ENCODE results near the gene FILIP1L.

The FILIP1L gene

GRCh38 chr3:99918715-99919114, 195.6 kb downstream of the FILIP1L start:
- DNase-seq = no peak

GRCh38 chr3:99915906-99916432, 198.3 kb downstream of the FILIP1L start:
- DNase-seq = no peak

GRCh38 chr3:99911433-99911832, 202.9 kb downstream of the FILIP1L start:
- DNase-seq = no peak

- DNase-seq = no peak
Measured at GRCh38 chr3:99910752-99911290, 203.5 kb downstream of the FILIP1L start.

- no peak for DNase-seq
Measured at GRCh38 chr3:99909714-99910495, 204.4 kb downstream of the FILIP1L start.

GRCh38 chr3:99907959-99908544, 206.2 kb downstream of the FILIP1L start:
- DNase-seq = no peak

GRCh38 chr3:99903869-99904268, 210.4 kb downstream of the FILIP1L start:
- no peak for DNase-seq

DNA sequence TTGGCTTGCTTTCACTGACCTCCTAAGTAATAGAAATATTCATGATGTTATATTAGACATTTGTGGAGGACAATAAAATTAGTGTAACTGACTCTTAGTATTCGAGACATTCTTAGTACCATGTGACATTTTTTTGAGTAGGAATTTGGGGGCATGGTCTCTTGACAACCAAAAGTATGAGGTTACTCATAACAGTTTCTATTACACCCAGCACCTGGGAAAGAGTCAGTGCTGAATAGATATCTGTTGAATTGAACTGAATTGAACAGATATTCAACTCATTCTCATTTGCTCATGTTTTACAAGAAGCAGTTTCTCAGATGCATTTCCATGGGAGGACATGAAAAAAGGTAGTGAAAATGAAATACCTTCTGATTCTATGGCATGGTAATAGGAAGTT, 212.2 kb downstream of the FILIP1L start:
- DNase-seq = no peak

DNA sequence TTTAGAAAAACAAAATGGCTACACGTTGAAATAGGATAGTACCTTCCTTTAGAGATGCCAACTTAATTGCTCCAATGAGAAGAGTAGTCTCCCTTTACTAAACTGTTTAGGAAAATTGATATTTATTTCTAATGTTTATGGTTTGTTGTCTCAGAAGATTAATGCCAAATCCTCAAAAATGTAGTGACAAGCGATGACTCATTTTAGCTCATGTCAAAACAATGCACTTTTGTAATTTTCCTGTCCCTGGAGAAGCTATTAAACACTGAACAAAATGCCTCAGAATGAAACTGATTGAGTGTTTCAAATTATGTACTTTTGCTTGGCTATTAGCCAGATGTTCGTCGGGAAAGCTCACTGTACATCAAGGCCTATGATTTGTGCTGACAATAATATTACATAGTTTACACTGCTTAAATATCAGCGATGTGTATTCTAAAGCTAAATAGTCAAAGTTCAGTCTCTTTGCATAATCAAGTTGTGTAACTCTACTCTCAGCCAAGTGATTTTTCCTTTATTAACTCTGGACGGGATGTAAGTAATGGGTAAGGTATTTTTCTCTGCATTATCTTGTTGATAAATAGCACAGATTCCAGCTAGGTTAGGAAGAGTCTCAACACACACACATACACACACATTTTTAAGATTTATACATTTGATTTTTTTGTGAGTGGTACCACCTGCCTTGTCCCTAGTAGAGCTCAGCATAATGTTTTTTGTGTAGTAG, 212.9 kb downstream of the FILIP1L start:
- DNase-seq = no peak

- no peak for DNase-seq
Measured at GRCh38 chr3:99900248-99900647, 214.1 kb downstream of the FILIP1L start.

- no peak for DNase-seq
Measured at GRCh38 chr3:99899603-99900002, 214.7 kb downstream of the FILIP1L start.

- no peak for DNase-seq
Measured at GRCh38 chr3:99896482-99896881, 217.8 kb downstream of the FILIP1L start.

GRCh38 chr3:99895703-99896441, 218.4 kb downstream of the FILIP1L start:
- DNase-seq = no peak

GRCh38 chr3:99895131-99895696, 219.1 kb downstream of the FILIP1L start:
- no peak for DNase-seq

DNA sequence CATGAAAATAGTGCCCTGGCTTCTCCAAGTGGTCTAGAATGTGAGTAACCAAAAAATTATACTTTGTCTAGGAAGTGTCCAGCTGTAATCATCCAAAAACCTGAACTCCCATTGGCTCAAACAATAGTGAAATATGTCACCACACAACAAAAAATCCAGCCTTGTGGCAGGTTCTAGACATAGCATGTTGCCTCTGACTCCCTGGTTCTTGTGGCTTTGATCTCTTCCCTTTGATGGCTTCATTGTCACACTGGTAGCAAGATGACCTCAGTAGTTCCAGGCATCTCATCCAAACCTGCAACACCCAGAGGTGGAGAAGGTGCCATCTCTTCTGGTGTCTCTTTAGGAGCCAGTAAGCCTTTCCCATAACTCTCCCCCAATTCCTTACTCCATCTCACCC, 222.0 kb downstream of the FILIP1L start:
- DNase-seq = no peak

GRCh38 chr3:99891610-99892285, 222.6 kb downstream of the FILIP1L start:
- no peak for DNase-seq

DNA sequence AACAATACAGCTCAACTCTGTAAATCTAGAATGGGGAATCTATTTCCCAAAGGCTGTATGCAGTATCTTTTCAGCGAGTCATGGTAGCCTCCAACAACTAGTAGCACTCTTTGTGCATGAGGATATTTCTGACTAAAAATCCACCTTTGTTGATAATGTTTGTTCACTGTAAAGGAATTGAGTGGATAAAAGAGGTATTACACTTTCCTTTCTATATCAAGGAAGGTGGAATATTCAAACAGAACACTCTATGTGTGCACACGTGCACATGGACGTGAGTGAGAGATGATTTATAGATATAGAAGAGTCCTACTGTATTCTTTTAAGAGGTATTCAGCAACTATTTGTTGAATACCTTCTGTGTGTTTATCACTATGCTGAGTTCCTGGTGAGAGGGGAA, 228.4 kb downstream of the FILIP1L start:
- no peak for DNase-seq

- DNase-seq = no peak
Measured at GRCh38 chr3:99885085-99885484, 229.2 kb downstream of the FILIP1L start.

DNA sequence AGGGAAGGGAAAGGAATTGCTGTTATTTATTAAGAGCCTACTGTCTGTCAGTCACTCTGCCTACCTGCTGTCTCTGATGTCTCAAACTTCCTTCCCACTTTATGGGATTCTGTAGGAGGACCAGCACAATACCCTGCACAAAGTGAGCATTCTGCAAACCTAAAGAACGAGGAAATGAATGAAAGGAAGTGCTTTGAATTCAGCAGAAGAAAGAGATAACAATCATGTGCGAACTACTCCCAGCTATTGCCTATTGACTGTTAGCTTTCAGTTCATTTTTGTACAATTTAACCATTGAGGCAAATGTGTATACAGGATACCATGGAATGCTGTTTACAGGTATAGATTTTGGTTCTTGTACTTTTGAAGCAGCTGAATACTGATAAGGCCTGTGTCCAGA, 229.8 kb downstream of the FILIP1L start:
- no peak for DNase-seq

DNA sequence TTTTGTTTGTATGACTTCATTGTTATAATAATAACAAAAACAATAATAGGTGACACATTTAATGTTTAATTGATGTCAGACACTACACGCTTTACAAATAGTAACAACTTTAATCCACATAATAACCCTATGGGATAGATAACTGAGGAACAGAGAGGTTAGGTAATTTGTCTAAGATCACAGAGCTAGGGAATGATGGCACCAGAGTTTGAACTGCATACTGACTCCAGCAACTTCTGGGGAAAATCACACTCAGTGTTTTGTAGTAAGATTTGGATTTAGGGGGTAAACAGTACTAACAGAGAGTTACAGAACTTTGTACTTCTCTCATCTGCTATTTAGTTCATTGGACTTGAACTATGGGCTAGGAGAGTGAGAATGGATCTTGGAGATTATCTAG, 230.6 kb downstream of the FILIP1L start:
- no peak for DNase-seq

- no peak for DNase-seq
Measured at GRCh38 chr3:99883138-99883461, 231.2 kb downstream of the FILIP1L start.
